WTC11 (cell line): ENCODE results near the gene ROR2. TPM values are rescaled to one million over a fixed set of nuclear protein-coding genes. Genes with fewer than 3 reads are reported as not detected.

Experiments used
- ATAC-seq: fragments of 200-7000 bp; cut with Tn5 transposase; 2 replicates; pipeline ENCODE4 v1.10.0; 2021; ENCODE audit warnings: mild to moderate bottlenecking, moderate library complexity
- CTCF ChIA-PET: fragments of 300-600 bp; sonication (Branson Sonifier 250); formaldehyde crosslinking; loops from one replicate; lab custom pipeline; 2021; ENCODE audit warnings: antibody characterized with exemption; lab: Charles Lee
- POLR2A ChIA-PET: fragments of 350-600 bp; sonication (Branson Sonifier 250); formaldehyde crosslinking; loops from one replicate; lab custom pipeline; 2021; ENCODE audit warnings: antibody characterized with exemption; lab: Charles Lee
- DNase-seq: peaks from one replicate; pipeline ENCODE4 v3.0.0; 2021; ENCODE audit warnings: low spot score
- H3K27ac Mint-ChIP-seq: 2 replicates; pipeline ENCODE4 v1.8.0; 2021; ENCODE audit warnings: mixed read lengths
- H3K27me3 Mint-ChIP-seq: 2 replicates; pipeline ENCODE4 v1.8.0; 2021; ENCODE audit warnings: low read depth, mild to moderate bottlenecking, moderate library complexity, mixed read lengths
- H3K36me3 Mint-ChIP-seq: 2 replicates; pipeline ENCODE4 v1.8.0; 2021; ENCODE audit warnings: mixed read lengths
- H3K4me1 Mint-ChIP-seq: 2 replicates; pipeline ENCODE4 v1.8.0; 2022; ENCODE audit warnings: mixed read lengths
- H3K4me3 Mint-ChIP-seq: 2 replicates; pipeline ENCODE4 v1.8.0; 2021; ENCODE audit warnings: mild to moderate bottlenecking, moderate library complexity, mixed read lengths
- H3K9me3 Mint-ChIP-seq: 2 replicates; pipeline ENCODE4 v1.8.0; 2021; ENCODE audit warnings: mixed read lengths
- AFF4 ChIP-seq: sonication (generic); formaldehyde crosslinking; IDR thresholded peaks from 2 replicates; pipeline ENCODE4 v1.8.1; 2023; ENCODE audit warnings: mild to moderate bottlenecking, missing genetic modification reagents, borderline replicate concordance
- CBFB ChIP-seq: sonication (generic); formaldehyde crosslinking; IDR thresholded peaks from 2 replicates; pipeline ENCODE4 v1.8.1; 2022; ENCODE audit warnings: mild to moderate bottlenecking, low read depth, missing genetic modification reagents
- E2F4 ChIP-seq: sonication (generic); formaldehyde crosslinking; IDR thresholded peaks from 2 replicates; pipeline ENCODE4 v1.8.1; 2022; ENCODE audit warnings: low read depth, mild to moderate bottlenecking, moderate library complexity, missing genetic modification reagents, borderline replicate concordance
- EMX1 ChIP-seq: fragments of 250-450 bp; sonication (Bioruptor Pico); IDR thresholded peaks from 2 replicates; pipeline ENCODE4 v1.8.0; 2021; ENCODE audit warnings: mild to moderate bottlenecking
- FOXJ3 ChIP-seq: sonication (generic); formaldehyde crosslinking; IDR thresholded peaks from 2 replicates; pipeline ENCODE4 v1.9.0; 2021; ENCODE audit warnings: missing genetic modification reagents, mild to moderate bottlenecking, borderline replicate concordance
- HMGA2 ChIP-seq: fragments of 250-450 bp; sonication (Bioruptor Pico); IDR thresholded peaks from 2 replicates; pipeline ENCODE4 v1.4.0; 2021; ENCODE audit warnings: mild to moderate bottlenecking, moderate library complexity
- IRF1 ChIP-seq: sonication (generic); formaldehyde crosslinking; IDR thresholded peaks from 2 replicates; pipeline ENCODE4 v1.8.0; 2023; ENCODE audit warnings: missing genetic modification reagents
- IRF2 ChIP-seq: sonication (generic); formaldehyde crosslinking; IDR thresholded peaks from 2 replicates; pipeline ENCODE4 v1.8.0; 2022; ENCODE audit warnings: low read depth, missing genetic modification reagents, borderline replicate concordance
- JUN ChIP-seq: sonication (generic); formaldehyde crosslinking; IDR thresholded peaks from 2 replicates; pipeline ENCODE4 v1.8.0; 2023; ENCODE audit warnings: mild to moderate bottlenecking, missing genetic modification reagents
- KAT7 ChIP-seq: sonication (generic); formaldehyde crosslinking; IDR thresholded peaks from 2 replicates; pipeline ENCODE4 v1.8.1; 2023; ENCODE audit warnings: missing genetic modification reagents, mild to moderate bottlenecking, borderline replicate concordance
- MLX ChIP-seq: sonication (generic); formaldehyde crosslinking; IDR thresholded peaks from 2 replicates; pipeline ENCODE4 v1.8.1; 2023; ENCODE audit warnings: mild to moderate bottlenecking, missing genetic modification reagents, moderate library complexity
- OVOL2 ChIP-seq: fragments of 250-450 bp; sonication (Bioruptor Pico); IDR thresholded peaks from 2 replicates; pipeline ENCODE4 v1.9.0; 2021; ENCODE audit warnings: mild to moderate bottlenecking, borderline replicate concordance
- RORB ChIP-seq: fragments of 250-450 bp; sonication (Bioruptor Pico); IDR thresholded peaks from 2 replicates; pipeline ENCODE4 v1.9.0; 2021; ENCODE audit warnings: mild to moderate bottlenecking
- SMAD3 ChIP-seq: sonication (generic); formaldehyde crosslinking; IDR thresholded peaks from 2 replicates; pipeline ENCODE4 v1.8.0; 2022; ENCODE audit warnings: missing genetic modification reagents, mild to moderate bottlenecking, borderline replicate concordance
- TEAD4 ChIP-seq: sonication (generic); formaldehyde crosslinking; IDR thresholded peaks from 2 replicates; pipeline ENCODE4 v1.8.0; 2022; ENCODE audit warnings: mild to moderate bottlenecking, missing genetic modification reagents
- USF1 ChIP-seq: sonication (generic); formaldehyde crosslinking; IDR thresholded peaks from 2 replicates; pipeline ENCODE4 v1.8.0; 2022; ENCODE audit warnings: mild to moderate bottlenecking, missing genetic modification reagents
- ZBTB21 ChIP-seq: sonication (generic); formaldehyde crosslinking; IDR thresholded peaks from 2 replicates; pipeline ENCODE4 v1.8.1; 2023; ENCODE audit warnings: mild to moderate bottlenecking, missing genetic modification reagents, borderline replicate concordance
- ZMAT4 ChIP-seq: fragments of 250-450 bp; sonication (Bioruptor Pico); IDR thresholded peaks from 2 replicates; pipeline ENCODE4 v1.9.0; 2021; ENCODE audit warnings: mild to moderate bottlenecking
- ZNF138 ChIP-seq: sonication (generic); formaldehyde crosslinking; conservative IDR thresholded peaks from 2 replicates; pipeline ENCODE4 v1.8.1; 2022; ENCODE audit warnings: mild to moderate bottlenecking, moderate library complexity, missing genetic modification reagents
- ZNF219 ChIP-seq: sonication (generic); formaldehyde crosslinking; IDR thresholded peaks from 2 replicates; pipeline ENCODE4 v1.8.0; 2023; ENCODE audit warnings: missing genetic modification reagents, mild to moderate bottlenecking, borderline replicate concordance
- ZNF263 ChIP-seq: sonication (generic); formaldehyde crosslinking; IDR thresholded peaks from 2 replicates; pipeline ENCODE4 v1.8.1; 2022; ENCODE audit warnings: low read depth, mild to moderate bottlenecking, moderate library complexity, missing genetic modification reagents
- ZNF281 ChIP-seq: sonication (generic); formaldehyde crosslinking; IDR thresholded peaks from 2 replicates; pipeline ENCODE4 v1.8.0; 2023; ENCODE audit warnings: mild to moderate bottlenecking, missing genetic modification reagents
- ZNF416 ChIP-seq: fragments of 250-450 bp; sonication (Bioruptor Pico); IDR thresholded peaks from 2 replicates; pipeline ENCODE4 v1.9.0; 2021; ENCODE audit warnings: mild to moderate bottlenecking, inconsistent platforms
- total RNA-seq: library from RNA; stranded (reverse); gene quantifications from 3 replicates; pipeline ENCODE4 v1.2.3, GENCODE V29; 2021

Gene ROR2
- total RNA-seq, 1 experiment from 2014 or later: 19.8 TPM

- TF ChIP-seq AFF4 (CRISPR knock-in tag): no peak
Measured at GRCh38 chr9:91782708-91783214, 167.3 kb downstream of the ROR2 start (continued).

- no peak for TF ChIP-seq EMX1 (CRISPR knock-in tag)
- no peak for TF ChIP-seq IRF2
- no peak for TF ChIP-seq CBFB
- no peak overlapping the region for H3K27ac Mint-ChIP-seq
- no peak for DNase-seq
- ATAC-seq: peak; percentile 69
- ChIA-PET CTCF (interaction anchor here (1.3 to 2.9 kb wide), 3 partner anchors 24 to 173 kb away, joined by 4 to 13 read pairs (median 12); no protein-coding TSS in a partner anchor), POLR2A (interaction anchor here (0.6 kb wide), 1 partner anchor 23 kb away, joined by 3 read pairs; no protein-coding TSS in a partner anchor)
- no peak overlapping the region for H3K4me3 Mint-ChIP-seq
- H3K27me3 Mint-ChIP-seq: no peaks in the 10 kb centered on the region
- peaks cover 22% of the 10 kb centered on the region for H3K4me1 Mint-ChIP-seq
- H3K9me3 Mint-ChIP-seq: peaks cover 11% of the 10 kb centered on the region
- peaks cover 17% of the 10 kb centered on the region for H3K36me3 Mint-ChIP-seq
Measured at GRCh38 chr9:91781906-91782305, 168.1 kb downstream of the ROR2 start.

- POLR2A ChIA-PET: no interaction called here
- no peak for TF ChIP-seq ZNF219 (CRISPR knock-in tag)
- no peak for TF ChIP-seq ZNF138 (CRISPR knock-in tag)
- TF ChIP-seq IRF2: no peak
- TF ChIP-seq ZMAT4 (CRISPR knock-in tag): no peak
- TF ChIP-seq ZNF416 (CRISPR knock-in tag): no peak
- no peak for TF ChIP-seq FOXJ3 (CRISPR knock-in tag)
- no peak for TF ChIP-seq HMGA2
- no peak for TF ChIP-seq JUN (CRISPR knock-in tag)
- no peak for TF ChIP-seq ZNF281
- no peak for TF ChIP-seq ZNF263 (CRISPR knock-in tag)
- no peak for TF ChIP-seq OVOL2 (CRISPR knock-in tag)
- no peak for TF ChIP-seq USF1 (CRISPR knock-in tag)
- no peak for TF ChIP-seq ZBTB21 (CRISPR knock-in tag)
- TF ChIP-seq E2F4 (CRISPR knock-in tag): no peak
- TF ChIP-seq KAT7: no peak
- TF ChIP-seq SMAD3 (CRISPR knock-in tag): no peak
- TF ChIP-seq MLX (CRISPR knock-in tag): no peak
- no peak for TF ChIP-seq TEAD4 (CRISPR knock-in tag)
- no peak for TF ChIP-seq RORB
- TF ChIP-seq IRF1 (CRISPR knock-in tag): no peak
- peaks cover 11% of the 10 kb centered on the region for H3K9me3 Mint-ChIP-seq
- ATAC-seq (no peak), DNase-seq (no peak)
- H3K36me3 Mint-ChIP-seq: peaks cover 17% of the 10 kb centered on the region
- peaks cover 26% of the 10 kb centered on the region for H3K4me1 Mint-ChIP-seq
- H3K4me3 Mint-ChIP-seq: no peak overlapping the region
- H3K27me3 Mint-ChIP-seq: no peaks in the 10 kb centered on the region
- H3K27ac Mint-ChIP-seq: 0 out of 2 replicates have a peak overlapping the region, but pooled peaks have one; percentile 81
- CTCF ChIA-PET: interaction anchor here (0.7 to 2.9 kb wide), 2 partner anchors 10 to 174 kb away, joined by 3 to 12 read pairs; no protein-coding TSS in a partner anchor
Measured at GRCh38 chr9:91781116-91781515, 168.9 kb downstream of the ROR2 start.
